ENCODE data around the gene TTC23L. TPM values are rescaled to one million over a fixed set of nuclear protein-coding genes. Genes with fewer than 3 reads are reported as not detected.
"Not testable (repeated sequence)": the region's sequence is repeated elsewhere in the genome, so short reads cannot be mapped to it uniquely, and the experiment has no call there.

Gene TTC23L
- polyA plus RNA-seq, 1 donor = 5.0 TPM

DNA sequence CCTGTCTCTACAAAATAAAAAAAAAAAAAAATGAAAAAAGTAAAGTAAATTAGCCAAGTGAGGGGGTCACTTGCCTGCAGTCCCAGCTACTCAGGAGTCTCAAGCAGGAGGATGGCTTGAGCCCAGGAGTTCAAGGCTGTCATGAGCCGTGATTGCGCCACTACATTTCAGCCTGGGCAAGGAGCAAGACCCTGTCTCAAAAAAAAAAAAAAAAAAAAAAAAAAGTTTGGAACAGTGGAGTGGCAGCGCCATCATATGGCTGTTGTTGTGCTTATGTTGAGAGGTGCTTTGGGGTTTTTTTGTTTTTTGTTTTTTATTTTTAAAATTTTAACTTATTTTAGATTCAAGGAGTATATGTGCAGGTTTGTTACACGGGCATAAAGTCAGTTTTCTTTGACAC, 80.1 kb downstream of the TTC23L start:
- no peak for DNase-seq

DNA sequence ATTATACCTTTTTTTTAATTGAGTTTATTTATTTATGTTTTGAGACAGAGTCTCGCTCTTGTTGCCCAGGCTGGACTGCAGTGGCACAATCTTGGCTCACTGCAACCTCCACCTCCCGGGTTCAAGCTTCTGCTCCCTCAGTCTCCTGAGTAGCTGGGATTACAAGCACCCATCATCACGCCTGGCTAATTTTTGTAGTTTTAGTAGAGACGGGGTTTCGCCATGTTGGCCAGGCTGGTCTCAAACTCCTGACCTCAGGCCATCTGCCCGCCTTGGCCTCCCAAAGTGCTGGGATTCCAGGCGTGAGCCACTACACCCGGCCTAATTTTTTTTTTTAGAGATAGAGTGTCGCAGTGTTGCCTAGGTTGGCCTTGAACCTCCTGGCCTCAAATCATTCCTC, 84.3 kb downstream of the TTC23L start:
- DNase-seq = not testable (repeated sequence)

DNA sequence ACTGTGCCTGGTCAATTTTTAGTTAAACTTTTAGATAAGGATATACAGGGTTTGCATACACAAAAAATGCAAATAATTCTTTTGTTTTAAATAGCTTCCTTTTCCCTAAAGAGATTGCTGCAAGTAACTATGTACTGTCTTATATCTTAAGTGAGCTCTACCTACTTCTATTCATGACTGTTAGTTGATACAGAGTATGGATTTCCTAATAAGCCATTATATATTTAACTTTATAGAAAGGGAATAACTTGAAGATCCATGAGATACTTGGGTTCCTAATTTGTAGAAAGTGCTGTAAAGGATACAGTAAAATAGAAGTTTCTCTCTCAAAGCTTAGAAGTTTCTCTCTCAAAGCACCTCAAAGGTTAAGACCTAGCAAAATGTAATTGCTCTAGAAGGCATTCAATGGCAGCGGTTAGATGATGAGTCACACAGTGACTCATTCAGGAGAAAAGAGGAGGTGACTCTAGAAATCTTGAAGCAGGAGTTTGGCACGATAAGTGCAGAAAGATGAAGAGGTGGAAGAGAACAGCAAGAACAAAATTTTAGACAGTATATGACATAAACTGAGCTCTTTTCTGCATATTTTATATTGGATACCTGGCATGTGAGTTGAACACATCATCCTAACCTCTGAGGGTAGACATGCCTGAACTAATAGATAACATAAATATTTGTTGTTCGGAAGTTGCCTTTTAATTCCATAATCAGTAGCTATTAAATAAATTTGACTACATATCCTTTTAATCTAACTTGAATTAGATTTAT, 84.9 kb downstream of the TTC23L start:
- DNase-seq = no peak

DNA sequence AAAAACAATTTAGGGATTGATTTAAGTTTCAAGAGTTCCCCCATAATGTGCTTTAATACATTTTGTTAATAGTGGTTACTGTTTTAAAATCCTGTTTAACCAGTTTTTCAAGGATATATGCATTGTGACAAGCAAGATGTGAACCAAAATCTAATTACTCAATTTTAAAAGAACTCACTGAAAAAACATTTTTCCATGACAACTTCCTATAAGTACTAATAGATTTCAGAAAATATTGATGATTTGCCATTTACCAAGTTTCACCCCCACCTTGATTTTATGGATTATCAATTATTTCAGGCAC, 85.5 kb downstream of the TTC23L start:
- DNase-seq = no peak

DNA sequence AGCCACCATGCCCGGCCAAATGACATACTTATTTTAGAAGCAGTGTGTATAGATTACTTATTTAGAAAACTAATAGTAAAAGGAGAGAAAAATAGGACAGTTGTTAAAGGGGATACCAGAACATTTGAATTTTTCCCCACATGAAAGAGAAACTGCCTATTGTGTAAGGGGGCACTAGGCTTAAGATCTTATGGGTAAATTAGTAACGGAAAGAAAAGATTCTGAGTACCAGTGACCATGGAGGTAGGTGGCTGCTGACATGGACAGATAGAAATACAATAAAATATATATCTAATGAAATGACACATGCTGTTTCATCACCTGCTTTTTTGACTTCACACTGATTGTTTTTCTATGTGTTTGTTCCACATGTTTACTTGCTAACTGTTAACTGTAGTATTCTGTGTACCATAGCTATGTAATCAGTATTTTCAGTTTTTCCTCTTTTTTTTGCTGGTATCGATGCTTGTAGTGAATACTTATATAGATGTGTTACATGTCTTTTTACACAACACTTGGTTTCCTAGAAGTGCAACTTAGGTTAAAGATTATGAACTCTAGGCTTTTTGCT, 87.4 kb downstream of the TTC23L start:
- DNase-seq = no peak

DNA sequence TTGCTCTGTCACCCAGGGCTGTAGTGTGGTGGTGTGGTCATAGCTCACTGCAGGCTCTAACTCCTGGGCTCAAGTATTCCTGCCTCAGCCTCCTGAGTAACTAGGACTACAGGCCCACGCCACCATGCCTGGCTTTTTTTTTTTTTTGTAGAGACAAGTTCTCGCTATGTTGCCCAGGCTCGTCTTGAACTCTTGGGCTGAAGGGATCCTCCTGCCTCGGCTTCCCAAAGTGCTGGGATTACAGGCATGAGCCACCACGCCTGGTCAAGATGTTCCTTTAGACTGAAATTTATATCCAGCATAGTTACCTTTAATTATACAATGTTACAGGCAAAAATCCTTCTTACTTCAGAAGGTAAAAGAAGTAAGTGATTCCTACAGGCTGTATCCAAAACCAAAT, 88.8 kb downstream of the TTC23L start:
- DNase-seq = no peak

DNA sequence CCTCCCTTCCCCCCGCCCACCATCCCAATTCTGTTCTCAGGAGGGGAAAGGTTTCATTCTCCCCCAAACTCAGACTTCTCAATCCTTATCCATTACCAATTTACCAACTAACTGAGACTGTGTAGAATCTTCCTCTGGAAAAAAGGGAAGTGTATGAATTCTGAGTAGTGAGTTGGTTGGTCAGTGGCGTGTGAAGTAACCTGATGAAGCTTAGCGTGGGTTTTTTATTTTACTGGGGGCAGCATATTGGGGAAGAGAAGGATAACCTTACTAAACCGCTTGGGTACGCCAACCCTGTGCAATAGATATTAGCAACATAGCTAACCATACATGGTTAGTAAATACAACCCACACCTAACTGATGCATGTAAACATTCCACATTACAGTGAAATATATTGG, 89.3 kb downstream of the TTC23L start:
- DNase-seq = no peak

DNA sequence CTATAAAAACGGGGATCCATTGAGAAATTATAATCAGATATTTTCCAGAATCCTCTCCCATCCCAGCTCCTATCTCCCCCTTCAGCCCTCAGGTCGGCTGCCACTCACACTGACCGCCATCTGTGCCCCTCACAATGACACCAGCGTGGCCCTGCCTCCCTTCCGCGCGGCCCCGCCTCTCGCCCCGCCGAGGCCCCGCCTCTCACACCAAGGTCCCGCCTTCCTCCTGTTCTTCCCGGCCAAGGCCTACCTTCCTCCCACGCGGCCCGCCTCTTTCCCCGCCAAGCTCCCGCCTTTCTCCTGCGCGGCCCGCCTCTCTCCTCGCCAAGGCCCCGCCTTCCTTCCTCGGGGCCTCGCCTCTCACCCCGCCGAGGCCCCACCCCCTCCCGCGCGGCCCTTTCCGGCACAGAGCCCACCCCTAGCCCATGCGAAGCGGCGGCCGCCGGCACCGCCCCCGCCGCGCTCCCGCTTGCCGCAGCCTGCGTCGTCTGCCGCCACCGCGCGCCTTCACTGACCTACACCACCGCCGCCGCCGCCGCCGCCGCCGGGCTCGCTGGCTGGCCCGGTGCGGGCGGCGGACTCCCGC, 90.3 kb downstream of the TTC23L start, which contains the start of gene DNAJC21:
Gene DNAJC21, plus strand, starts transcription at position 426 of the 586 bp plus-strand sequence. CDS start 261 bp downstream, outside the sequence.
- peak; percentile 97 for DNase-seq

DNA sequence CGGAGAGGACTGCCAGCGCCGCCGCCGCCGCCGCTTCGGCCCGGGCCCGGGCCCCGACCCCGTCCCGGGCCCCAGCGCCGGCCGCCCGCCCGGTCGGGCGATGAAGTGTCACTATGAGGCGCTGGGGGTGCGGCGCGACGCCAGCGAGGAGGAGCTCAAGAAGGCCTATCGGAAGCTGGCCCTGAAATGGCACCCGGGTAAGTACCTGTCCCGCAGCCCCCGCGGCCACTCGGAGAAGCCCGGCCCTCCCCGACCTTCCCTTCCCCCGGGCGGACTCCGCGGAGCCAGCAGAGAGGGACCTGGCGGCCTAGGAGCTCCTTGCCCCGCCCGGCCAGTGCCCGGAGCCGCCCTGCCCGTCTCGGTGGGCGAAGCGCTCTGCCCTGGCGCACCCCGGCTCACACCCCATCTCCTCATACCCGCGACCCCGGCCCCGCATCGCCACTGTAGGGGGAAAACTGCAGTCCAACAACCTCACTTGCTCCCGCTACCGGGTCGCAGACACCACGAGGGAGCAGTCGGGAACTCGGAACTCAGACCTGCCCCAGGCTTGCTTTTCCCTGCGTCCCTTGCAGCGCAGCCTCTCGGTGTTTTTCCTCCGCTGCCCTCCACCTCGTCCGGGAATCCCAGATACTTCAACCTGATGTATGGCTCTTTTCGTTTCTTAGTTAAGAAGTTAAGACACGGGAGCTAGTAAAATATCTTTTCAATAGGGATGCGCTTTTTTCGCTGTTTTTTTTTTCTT, 90.9 kb downstream of the TTC23L start:
- peak; percentile 78 for DNase-seq

DNA sequence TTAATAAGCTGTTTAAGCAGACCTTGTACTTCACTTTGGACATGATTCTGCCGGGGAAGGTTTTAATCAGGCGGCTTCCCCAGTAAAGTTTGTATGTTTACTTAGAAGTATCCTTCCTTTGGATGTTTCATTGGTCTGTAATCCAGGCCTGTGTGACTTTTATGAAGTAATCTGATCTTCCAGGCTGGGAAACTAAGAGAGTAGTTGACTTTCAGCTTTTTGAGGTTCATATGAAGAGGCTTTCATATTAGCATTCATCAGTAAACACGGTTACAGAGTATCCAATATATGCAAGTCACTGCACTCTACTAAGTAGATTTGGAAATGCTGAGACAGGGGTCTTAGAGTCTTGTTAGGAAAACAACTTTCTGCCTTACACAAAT, 91.5 kb downstream of the TTC23L start:
- peak; percentile 21 for DNase-seq

DNA sequence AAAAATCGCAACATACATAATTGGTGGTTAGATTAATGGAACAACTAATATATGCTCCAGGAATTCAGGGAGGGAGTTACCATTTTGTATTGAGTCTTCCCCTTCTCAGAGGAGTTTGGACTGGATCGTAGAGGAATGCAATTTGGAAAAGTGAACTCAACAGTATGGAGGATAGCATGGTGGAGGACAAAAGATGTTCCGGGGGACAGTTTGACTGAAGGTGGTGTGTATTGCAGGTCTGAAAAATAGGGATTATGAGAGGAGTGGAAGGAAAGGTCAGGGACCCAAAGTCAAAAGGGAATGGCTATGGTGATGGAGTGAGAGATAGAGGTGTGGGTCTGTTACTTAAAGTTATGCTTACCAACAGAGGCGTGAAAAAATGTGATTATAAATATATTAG, 91.9 kb downstream of the TTC23L start:
- DNase-seq = no peak

DNA sequence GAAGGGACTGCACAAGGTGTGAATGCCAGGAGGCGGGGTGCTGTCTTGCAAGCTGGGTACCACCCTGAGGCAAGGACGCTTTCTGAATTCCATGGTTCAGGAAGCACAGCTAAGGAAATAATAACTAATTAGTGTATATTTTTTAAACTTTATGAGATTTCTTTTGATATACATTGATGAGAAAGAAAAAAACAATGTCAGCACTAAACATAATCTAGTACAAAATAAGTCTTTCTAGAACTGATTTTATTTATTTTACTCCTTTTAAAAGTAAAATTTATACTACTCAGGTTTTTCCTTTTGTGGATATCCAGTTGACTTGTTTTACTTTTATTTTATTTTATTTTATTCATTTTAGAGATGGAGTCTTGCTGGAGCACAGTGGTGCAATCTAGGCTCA, 94.0 kb downstream of the TTC23L start:
- no peak for DNase-seq

DNA sequence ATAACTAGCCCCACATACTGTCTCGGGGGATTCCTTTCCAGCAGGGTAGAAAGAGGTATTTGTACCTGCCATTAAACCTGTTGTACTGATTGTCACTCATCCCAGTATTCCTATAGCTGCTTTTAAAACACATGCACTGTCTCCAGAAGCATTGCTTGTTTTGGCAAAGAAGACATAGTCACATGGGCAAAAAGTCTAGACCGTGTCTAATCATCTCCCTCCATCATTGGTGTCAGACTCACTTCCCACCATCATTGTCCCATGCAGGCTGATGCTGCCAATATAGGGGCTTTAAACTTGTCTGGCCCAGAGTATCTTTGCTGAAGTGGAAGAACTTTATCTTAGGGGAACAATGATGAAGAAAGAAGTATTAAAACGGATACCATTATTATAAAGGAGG, 103.0 kb downstream of the TTC23L start:
- no peak for DNase-seq

DNA sequence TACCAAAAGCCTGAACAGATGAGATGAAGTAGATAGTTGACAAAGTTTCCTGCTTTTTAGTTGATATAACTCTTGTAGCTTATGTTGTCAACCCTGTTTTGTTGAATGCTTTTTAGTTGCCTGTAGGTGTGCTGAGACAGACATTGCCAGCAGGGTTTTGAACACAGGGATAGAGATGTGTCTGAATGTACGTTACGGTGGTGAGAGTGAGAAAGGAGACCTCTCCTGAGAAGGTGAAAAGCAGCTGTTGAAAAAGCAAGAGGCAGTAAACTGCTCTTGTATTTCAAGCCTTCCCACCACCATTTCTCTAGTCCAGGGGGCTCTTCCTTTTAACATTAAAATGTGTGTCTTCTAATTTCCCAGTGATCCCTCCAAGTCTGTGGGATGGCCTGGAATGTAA, 105.1 kb downstream of the TTC23L start:
- no peak for DNase-seq

DNA sequence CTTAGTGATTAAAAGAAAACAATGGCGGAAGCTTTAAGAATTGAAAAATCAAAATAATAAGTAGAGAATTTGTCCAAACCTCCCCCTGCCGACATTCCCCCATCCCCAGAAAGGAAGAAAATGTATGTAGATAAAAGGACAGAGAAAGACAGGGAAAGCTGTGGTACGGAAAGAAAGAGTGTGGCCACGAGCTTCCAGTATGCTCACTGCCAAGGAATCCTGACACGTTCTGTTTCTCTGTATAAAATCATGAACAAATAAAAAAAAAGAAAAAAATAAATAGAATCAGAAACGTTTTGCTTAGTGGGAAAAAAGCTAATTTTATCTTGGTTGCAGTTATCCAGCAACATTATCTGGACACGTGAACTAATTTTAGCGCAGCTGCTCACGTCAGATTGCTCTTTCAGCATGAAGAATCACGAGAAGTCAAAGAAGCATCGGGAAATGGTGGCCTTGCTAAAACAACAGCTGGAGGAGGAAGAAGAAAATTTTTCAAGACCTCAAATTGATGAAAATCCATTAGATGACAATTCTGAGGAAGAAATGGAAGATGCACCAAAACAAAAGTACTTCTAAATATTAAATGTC, 105.6 kb downstream of the TTC23L start:
- DNase-seq = no peak

Other genes with a start within 250 kb of the TTC23L start
- 102 TPM for gene RAI14, start 182.8 kb upstream of the TTC23L start, polyA plus RNA-seq (ENCODE audit: insufficient read length)
- 43.0 TPM for gene RAD1, start 76.3 kb downstream of the TTC23L start, polyA plus RNA-seq (ENCODE audit: insufficient read length)
- gene BRIX1, start 76.5 kb downstream of the TTC23L start, polyA plus RNA-seq (ENCODE audit: insufficient read length) = 57.2 TPM
- gene DNAJC21, start 90.4 kb downstream of the TTC23L start, polyA plus RNA-seq (ENCODE audit: insufficient read length) = 91.7 TPM
- 45.6 TPM for gene AGXT2, start 208.8 kb downstream of the TTC23L start, polyA plus RNA-seq (ENCODE audit: insufficient read length)